Measurements from ENCODE around the gene BACH2. TPM values are rescaled to one million over a fixed set of nuclear protein-coding genes. Genes with fewer than 3 reads are reported as not detected.

The BACH2 gene
- polyA plus RNA-seq, 1 of the 3 experiments (the other 2 are of a cell fraction): 0.46 TPM

GRCh38 chr6:90028995-90029635, 267.5 kb downstream of the BACH2 start:
- 82% methylated on average over 10 of the region's 10 CpGs for WGBS (ENCODE audit: low lambda C conversion rate)
- CTCF ChIA-PET: interaction anchor here (0.8 kb wide), 1 partner anchor 364 kb away, joined by 3 read pairs; no protein-coding TSS in a partner anchor

More at GRCh38 chr6:90028995-90029635, 267.5 kb downstream of the BACH2 start:
- no peaks in the 10 kb centered on the region for H3K9me3 ChIP-seq
- POLR2A ChIA-PET: no interaction called here
- H3K27me3 ChIP-seq (ENCODE audit: insufficient read depth): no peaks in the 10 kb centered on the region
- H3K4me2 ChIP-seq: no peak overlapping the region
- no peak overlapping the region for H2AFZ ChIP-seq (ENCODE audit: low read depth)
- H4K20me1 ChIP-seq (ENCODE audit: insufficient read depth): no peaks in the 10 kb centered on the region
- no peak overlapping the region for H3K9ac ChIP-seq
- H3K79me2 ChIP-seq (ENCODE audit: insufficient read depth): no peaks in the 10 kb centered on the region
- peaks cover 14 to 36% of the 10 kb centered on the region in 2 experiments for H3K4me1 ChIP-seq (ENCODE audit: control insufficient read depth in 1 of 2, insufficient read depth in 2 of 2, low read depth in 1 of 2, low read length in 1 of 2)
- DNase-seq: no peak
- no peaks in the 10 kb centered on the region for H3K36me3 ChIP-seq (replicated peaks in 1 of 2; ENCODE audit: control insufficient read depth in 1 of 2, insufficient read depth in 2 of 2, low read length in 1 of 2)
- no peak overlapping the region; a peak in 1 of 4 replicates for H3K27ac ChIP-seq (ENCODE audit: low read depth in 2 of 2, low read length in 1 of 2)
- TF ChIP-seq MAX (IDR thresholded peaks at IDR 0.05; ENCODE audit: low read depth) (no peak), USF2 (IDR thresholded peaks at IDR 0.05; ENCODE audit: borderline replicate concordance, low read depth, low read length) (no peak), POLR2AphosphoS5 (IDR thresholded peaks at IDR 0.05; ENCODE audit: low read depth, low read length) (no peak), IRF3 (IDR thresholded peaks at IDR 0.05; ENCODE audit: low read depth, low read length) (no peak), FOXJ3 (CRISPR knock-in tag; IDR thresholded peaks at IDR 0.05) (no peak), RAD21 (IDR thresholded peaks at IDR 0.05; ENCODE audit: low read length) (no peak), EP300 (IDR thresholded peaks at IDR 0.05; ENCODE audit: borderline replicate concordance in 1 of 2, low read depth in 1 of 2, low read length in 1 of 2) (no peak), RFX5 (IDR thresholded peaks at IDR 0.05; ENCODE audit: low read length) (no peak), CHD2 (IDR thresholded peaks at IDR 0.05; ENCODE audit: low read length, partially characterized antibody) (no peak), SIN3A (IDR thresholded peaks at IDR 0.05; ENCODE audit: borderline replicate concordance, low read depth, low read length) (no peak), YY1 (IDR thresholded peaks at IDR 0.05; ENCODE audit: low read depth) (no peak), REST (IDR thresholded peaks at IDR 0.05; ENCODE audit: low read depth, low read length) (no peak), NRF1 (IDR thresholded peaks at IDR 0.05; ENCODE audit: low read depth, low read length) (no peak), MXI1 (IDR thresholded peaks at IDR 0.05; ENCODE audit: low read depth, low read length) (no peak), USF1 (IDR thresholded peaks at IDR 0.05; ENCODE audit: borderline replicate concordance, low read depth) (no peak), EZH2phosphoT487 (IDR thresholded peaks at IDR 0.05; ENCODE audit: borderline replicate concordance, low read depth) (no peak), CTCF (IDR thresholded peaks at IDR 0.05) (no peak), JUND (IDR thresholded peaks at IDR 0.05) (no peak), TAF1 (IDR thresholded peaks at IDR 0.05; ENCODE audit: borderline replicate concordance, low read depth, low read length) (no peak), TCF12 (IDR thresholded peaks at IDR 0.05) (no peak)
- no peak overlapping the region for H3K4me3 ChIP-seq (ENCODE audit: low read depth in 2 of 2, low read length in 1 of 2)
- peaks cover 8% of the 10 kb centered on the region for H3F3A ChIP-seq (replicated peaks; ENCODE audit: insufficient read depth)
- H3K9me2 ChIP-seq: no peaks in the 10 kb centered on the region

All from SK-N-SH (cell line).